NCI-H460 (cell line): ENCODE results near the gene KCTD15. TPM values are rescaled to one million over a fixed set of nuclear protein-coding genes. Genes with fewer than 3 reads are reported as not detected.

Source experiments
- DNase-seq: peaks from one replicate; pipeline ENCODE4 v3.0.0-alpha.2; 2016; ENCODE audit warnings: low read depth; ENCODE audit errors: extremely low read depth
- polyA plus RNA-seq: library from polyadenylated mRNA; depleted of rRNA; stranded (reverse); fragments of >200 nt; gene quantifications from 2 replicates; pipeline ENCODE4 v1.2.3, GENCODE V29; 2014; cell fraction: nucleus; rRNA removed
- total RNA-seq: library from RNA; depleted of rRNA; stranded (reverse); fragments of >200 nt; shearing (Covaris generic); gene quantifications from 2 replicates; pipeline ENCODE4 v1.2.3, GENCODE V29; 2014; rRNA removed

The KCTD15 gene
- total RNA-seq: 28.0 and 29.6 TPM in 2 replicates
- polyA plus RNA-seq: 61.0 and 72.2 TPM in 2 replicates

GRCh38 chr19:33796164-33796875 is at the start of gene KCTD15:
Gene KCTD15 (plus strand): TSS chr19:33796870. CDS start chr19:33800455, 3,585 bp downstream.
- no peak for DNase-seq

GRCh38 chr19:33747273-33747672 is 49.4 kb upstream of the KCTD15 start:
- no peak for DNase-seq

DNA sequence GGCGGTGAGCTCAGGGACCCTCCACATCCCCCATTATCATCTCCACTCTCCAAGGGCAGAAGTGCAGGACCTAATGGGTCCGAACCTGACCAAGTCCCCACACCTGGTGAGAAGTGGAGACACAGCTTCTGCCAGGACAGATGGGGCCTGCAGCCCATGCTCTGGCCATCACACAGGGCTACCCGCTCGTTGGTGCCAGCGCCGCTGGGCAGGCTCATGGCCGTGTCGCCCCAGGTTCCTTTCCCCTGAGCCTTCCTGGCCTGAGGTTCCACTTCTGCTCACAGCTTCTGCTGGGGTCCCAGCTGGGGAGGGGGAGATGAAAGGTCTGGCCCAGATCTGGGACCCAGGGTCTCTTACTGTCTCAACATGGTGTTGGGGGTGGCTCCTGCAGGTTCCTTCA is 48.4 kb upstream of the KCTD15 start:
- DNase-seq: no peak

DNA sequence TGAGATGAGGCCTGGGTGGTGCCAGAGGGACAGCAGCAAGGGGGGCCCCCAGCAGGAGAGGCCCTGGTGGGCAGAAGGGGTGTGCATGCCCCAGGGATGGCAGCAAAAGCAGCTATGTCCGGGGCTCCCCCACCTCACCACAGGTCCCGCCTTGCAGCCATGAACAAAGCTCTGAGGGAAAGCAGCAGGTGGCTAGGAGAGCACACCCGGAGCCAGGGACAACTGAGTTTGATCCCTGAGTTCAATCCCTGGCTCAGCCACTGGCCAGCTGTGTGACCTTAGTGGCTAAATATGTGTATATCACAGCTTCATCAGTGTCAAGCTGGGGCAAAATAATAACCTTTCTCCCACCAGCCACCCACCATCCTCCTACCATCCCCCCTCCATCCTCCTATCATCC is 47.7 kb upstream of the KCTD15 start:
- DNase-seq: no peak

DNA sequence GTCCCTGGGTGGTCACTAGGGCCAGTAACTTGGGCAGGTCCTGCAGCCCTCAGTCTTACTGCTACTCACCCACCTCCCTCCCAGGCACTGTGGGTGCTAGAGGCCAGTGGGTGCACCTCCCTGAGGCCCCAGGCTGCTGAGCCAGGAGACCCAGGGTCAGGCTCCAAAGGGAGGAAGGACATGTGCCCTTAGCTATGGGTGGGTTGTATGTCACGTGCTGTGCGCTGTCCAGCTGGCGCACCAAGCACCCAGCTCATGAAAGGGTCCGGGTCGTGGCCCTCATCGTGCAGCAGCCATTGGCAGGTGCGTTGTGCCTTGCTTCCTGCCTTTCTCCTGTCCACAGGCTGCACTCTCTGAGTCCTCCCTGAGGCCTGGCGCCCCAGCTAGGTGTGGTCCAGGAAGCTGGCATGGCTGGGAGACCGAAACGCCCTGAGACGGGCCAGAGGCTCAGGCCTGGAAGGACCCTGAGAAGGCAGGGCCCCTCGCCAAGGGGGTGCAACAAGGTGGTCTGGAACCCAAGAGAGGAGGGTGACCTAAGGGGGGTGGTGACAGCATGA is 47.0 kb upstream of the KCTD15 start:
- no peak for DNase-seq

DNA sequence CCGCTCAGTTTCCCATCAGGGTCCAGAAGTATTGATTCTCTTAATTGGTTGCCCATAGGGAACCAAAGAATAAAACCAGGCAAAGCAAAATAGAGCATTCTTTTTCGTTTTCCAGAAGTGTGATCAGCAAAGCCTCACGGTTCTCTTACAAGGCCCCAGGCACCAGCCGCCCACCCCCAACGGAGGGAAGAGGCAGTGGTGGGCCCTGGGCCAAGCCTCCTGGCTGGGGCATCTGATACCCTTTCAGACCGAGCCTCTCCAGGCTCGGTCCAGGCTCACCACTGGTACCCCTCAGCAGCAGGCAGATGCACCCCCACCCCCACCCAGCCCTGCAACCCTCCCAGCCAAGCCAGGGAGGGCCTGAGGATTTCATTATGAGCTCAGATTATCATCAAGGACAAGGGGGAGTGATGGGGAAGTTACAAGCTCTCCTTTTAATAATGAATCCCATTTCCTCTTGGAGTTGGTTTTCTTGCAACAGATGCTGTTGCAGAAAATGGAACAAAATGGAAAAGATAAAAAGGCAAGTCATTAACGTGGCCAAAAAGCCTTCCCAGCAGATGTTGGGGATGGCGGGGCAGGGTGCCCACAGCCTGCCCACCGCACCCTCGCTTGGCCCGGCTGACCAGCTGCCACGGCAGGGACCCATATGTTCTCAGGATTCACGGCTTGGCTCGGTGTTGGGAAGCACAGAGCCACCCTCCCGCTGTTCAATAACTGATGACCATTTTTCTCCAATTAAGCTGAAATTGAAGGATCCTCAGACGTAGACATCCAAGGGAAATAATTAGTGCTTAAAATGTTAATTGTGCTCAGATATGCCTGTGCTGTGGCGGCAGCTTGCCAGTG is 45.9 kb upstream of the KCTD15 start:
- DNase-seq: no peak

DNA sequence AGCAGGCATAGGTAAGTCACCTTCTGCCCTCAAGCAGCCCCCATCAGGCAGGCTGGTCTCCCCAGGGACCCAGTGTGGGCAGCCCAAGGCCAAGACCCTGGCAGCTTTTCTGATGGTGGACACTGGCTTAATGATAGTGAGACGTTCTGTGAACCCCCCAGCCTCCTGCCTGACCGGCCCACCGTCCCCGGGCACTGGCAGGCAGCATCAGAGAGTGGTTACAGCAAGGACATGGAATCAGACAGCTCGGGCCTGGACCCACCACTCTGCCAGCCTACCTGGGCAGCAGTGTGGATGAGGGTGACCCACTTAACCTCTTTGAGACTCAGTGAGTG is 45.3 kb upstream of the KCTD15 start:
- DNase-seq: no peak

GRCh38 chr19:33752018-33752800 is 44.5 kb upstream of the KCTD15 start:
- no peak for DNase-seq

DNA sequence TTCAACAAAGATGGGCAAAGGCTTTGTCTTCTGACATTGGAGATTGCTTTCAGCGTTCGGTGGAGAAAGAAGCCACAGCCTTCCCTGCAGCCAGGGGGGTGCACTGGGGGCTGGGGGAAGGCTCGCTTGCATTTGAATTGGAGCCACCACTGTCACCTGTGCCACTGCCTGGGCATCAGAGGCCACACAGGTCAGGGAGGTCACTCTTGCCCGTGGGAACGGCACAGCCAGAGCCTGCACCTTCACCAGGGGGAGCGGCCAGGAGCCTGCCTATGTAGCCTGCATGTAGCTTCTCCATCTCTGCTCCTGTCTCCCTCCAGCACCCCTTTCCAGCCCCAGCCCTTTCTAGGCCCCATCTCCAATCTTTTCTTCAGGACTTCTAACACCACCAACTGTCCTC is 43.7 kb upstream of the KCTD15 start:
- no peak for DNase-seq

DNA sequence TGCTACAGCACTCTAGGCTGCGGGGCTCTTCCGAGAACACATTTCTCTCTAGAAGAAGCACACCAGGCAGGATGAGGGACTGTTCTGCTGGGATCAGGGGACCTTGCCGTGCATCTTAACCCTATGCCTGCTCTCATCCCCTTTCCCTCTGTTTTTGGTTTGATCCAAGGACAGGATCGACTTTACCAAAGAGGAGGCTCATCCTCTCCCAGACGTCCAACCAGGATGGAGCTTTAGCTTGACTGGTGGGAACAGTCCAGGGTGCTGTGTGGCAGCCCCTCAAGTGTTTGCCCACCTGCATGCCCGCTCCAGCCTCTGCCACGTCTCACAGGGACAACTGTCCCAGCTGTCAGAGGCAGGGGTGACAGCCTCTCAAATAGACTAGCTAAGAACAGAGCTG is 42.3 kb upstream of the KCTD15 start:
- DNase-seq: no peak

DNA sequence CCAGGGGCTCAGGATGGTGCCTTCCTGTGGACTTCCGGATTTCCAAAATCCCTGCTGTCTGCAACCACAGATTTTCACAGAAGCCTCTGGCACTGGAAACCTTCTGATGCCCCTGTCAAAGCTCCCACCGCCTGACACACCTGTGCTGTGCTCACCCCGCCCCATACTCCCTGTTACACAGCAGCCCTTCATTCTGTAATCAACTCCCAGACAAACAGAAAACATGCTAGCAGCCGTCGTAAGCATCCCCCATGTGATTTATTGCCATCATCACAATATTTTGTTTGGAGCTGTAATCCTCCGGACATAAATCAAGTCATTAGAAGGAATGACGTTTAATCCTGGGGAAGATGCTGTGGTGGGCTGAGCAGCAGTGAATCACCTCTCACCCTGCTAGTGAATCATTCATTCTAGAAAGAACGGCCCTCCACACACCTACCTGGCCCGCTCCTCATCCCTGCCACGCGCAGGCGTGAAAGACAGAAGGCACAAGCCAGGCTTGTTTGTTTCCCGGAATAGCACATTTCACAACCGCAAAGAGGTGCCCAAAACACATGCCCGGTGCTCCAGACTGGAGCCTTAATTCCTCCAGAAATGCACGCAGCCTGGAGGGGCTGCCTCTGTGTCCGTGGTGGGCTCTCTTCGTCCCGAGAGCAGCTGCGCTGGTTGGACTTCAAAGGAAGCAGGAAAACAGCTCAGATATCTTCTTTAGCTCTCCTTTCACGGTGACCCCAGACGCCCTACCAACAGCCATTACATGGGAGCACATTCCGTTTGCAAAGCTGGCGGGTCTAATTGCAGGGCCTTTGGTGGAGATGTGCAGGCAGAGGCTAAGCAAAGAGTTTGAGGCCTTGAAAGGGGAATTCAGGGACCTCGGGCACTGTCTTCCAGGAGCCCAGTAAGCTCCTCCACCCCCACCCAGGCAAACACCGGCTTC is 41.3 kb upstream of the KCTD15 start:
- DNase-seq: no peak

GRCh38 chr19:33756177-33756576 is 40.5 kb upstream of the KCTD15 start:
- DNase-seq: no peak

DNA sequence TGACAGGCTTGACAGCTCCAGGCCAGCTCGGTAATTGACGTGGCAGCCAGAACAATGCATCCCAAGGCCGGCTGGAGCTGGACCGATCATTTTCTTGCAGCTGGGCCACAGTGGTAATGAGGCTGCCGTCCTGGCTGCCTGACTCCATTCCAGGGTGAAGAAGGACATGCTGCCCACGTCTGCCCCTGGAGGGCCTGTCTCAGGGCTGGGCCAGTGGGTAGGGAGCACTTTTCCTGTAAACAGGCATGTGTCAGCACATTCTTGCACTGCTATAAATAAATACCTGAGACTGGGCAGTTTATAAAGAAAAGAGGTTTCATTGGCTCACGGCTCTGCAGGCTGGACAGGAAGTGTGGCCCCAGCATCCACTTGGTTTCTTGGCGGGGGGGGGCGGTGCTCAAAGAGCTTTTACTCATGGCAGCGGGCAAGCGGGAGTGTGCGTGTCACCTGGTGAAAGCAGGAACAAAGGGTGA is 38.1 kb upstream of the KCTD15 start:
- no peak for DNase-seq

DNA sequence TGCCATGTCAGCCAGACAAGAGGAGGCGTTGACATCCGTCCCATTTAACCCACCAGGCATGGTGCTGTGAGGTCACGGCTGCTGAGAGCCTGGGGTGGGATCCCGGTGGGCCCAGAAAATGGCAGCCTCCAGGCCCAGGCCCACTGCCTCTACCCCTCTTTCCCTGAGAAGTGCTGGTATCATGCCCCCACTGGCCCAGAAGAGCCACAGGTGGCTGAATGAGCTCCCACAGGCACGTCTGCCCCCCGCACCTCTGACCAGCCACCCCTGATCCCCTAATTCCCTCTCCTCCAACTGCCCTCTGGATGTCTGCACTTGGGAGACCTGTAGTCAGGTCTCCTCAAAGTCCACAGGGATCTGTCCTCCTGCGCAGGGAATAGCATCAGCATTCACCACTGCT is 37.3 kb upstream of the KCTD15 start:
- DNase-seq: no peak

- no peak for DNase-seq
These were observed 32.9 kb upstream of the KCTD15 start for GRCh38 chr19:33763633-33764371.

- DNase-seq: no peak
These were observed 30.0 kb upstream of the KCTD15 start for GRCh38 chr19:33766623-33767022.

GRCh38 chr19:33767898-33768413 is 28.7 kb upstream of the KCTD15 start:
- DNase-seq: peak; percentile 13

GRCh38 chr19:33769208-33769607 is 27.5 kb upstream of the KCTD15 start:
- no peak for DNase-seq

- no peak for DNase-seq
These were observed 26.6 kb upstream of the KCTD15 start for GRCh38 chr19:33770107-33770506.
